Stomach smooth muscle (tissue), 2 donors: ENCODE results near the gene FRMD3.

ENCODE experiments used
- H3K27ac ChIP-seq: one replicate; pipeline ENCODE4 v1.7.0; 2013; ENCODE audit warnings: mild to moderate bottlenecking, low read length, inconsistent platforms
- H3K27me3 ChIP-seq, 2 donors: one replicate each; pipeline ENCODE4 v1.7.0; 2013; ENCODE audit warnings: low read length in 2 of 2; ENCODE audit not compliant: insufficient read depth in 2 of 2, control insufficient read depth in 1 of 2
- H3K36me3 ChIP-seq, 2 donors: one replicate each; pipeline ENCODE4 v1.7.0; 2013; ENCODE audit warnings: low read length in 2 of 2; ENCODE audit not compliant: control insufficient read depth in 2 of 2, insufficient read depth in 2 of 2
- H3K4me1 ChIP-seq: one replicate; pipeline ENCODE4 v1.7.0; 2013; ENCODE audit warnings: low read length; ENCODE audit not compliant: control insufficient read depth, insufficient read depth
- H3K4me3 ChIP-seq, 2 donors: one replicate each; pipeline ENCODE4 v1.7.0; 2013; ENCODE audit warnings: low read length in 2 of 2
- H3K9ac ChIP-seq, 2 donors: one replicate each; pipeline ENCODE4 v1.7.0; 2013; ENCODE audit warnings: low read length in 2 of 2, mild to moderate bottlenecking in 1 of 2
- H3K9me3 ChIP-seq, 2 donors: one replicate each; pipeline ENCODE4 v1.7.0; 2013; ENCODE audit warnings: low read length in 2 of 2; ENCODE audit not compliant: control insufficient read depth in 2 of 2
- donor health status: healthy.
- donor health status: Pancreatic carcinoma.

FRMD3 gene

GRCh38 chr9:83342731-83343130 lies 195.5 kb downstream of the FRMD3 start:
- H3K9ac ChIP-seq, result no peak overlapping the region
- H3K4me3 ChIP-seq, result no peak overlapping the region
- no peaks in the 10 kb centered on the region for H3K9me3 ChIP-seq
- H3K27ac ChIP-seq, result no peak overlapping the region
- H3K4me1 ChIP-seq, result no peaks in the 10 kb centered on the region
- no peaks in the 10 kb centered on the region for H3K27me3 ChIP-seq
- H3K36me3 ChIP-seq, result peaks cover 0 to 2% of the 10 kb centered on the region in 2 donors

- H3K9me3 ChIP-seq, result no peaks in the 10 kb centered on the region
- H3K4me3 ChIP-seq, result no peak overlapping the region
- H3K27ac ChIP-seq, result no peak overlapping the region
- no peaks in the 10 kb centered on the region for H3K27me3 ChIP-seq
- peaks cover 0 to 2% of the 10 kb centered on the region in 2 donors for H3K36me3 ChIP-seq
- no peaks in the 10 kb centered on the region for H3K4me1 ChIP-seq
- no peak overlapping the region for H3K9ac ChIP-seq
Measured at GRCh38 chr9:83342006-83342405, 196.2 kb downstream of the FRMD3 start.

GRCh38 chr9:83340451-83340850 lies 197.8 kb downstream of the FRMD3 start:
- Histone ChIP-seq H3K27ac (no peak overlapping the region), H3K4me1 (no peaks in the 10 kb centered on the region), H3K27me3 (no peaks in the 10 kb centered on the region), H3K36me3 (peaks cover 0 to 2% of the 10 kb centered on the region in 2 donors), H3K9me3 (no peaks in the 10 kb centered on the region), H3K9ac (no peak overlapping the region), H3K4me3 (no peak overlapping the region)

GRCh38 chr9:83339435-83339834 lies 198.8 kb downstream of the FRMD3 start:
- no peak overlapping the region for H3K9ac ChIP-seq
- no peaks in the 10 kb centered on the region for H3K4me1 ChIP-seq
- no peak overlapping the region for H3K27ac ChIP-seq
- no peaks in the 10 kb centered on the region for H3K9me3 ChIP-seq
- H3K4me3 ChIP-seq, result no peak overlapping the region
- H3K36me3 ChIP-seq, result peaks cover 0 to 2% of the 10 kb centered on the region in 2 donors
- H3K27me3 ChIP-seq, result no peaks in the 10 kb centered on the region

GRCh38 chr9:83336706-83337105 lies 201.5 kb downstream of the FRMD3 start:
- Histone ChIP-seq H3K27me3 (no peaks in the 10 kb centered on the region), H3K27ac (no peak overlapping the region), H3K4me3 (no peak overlapping the region), H3K9me3 (no peaks in the 10 kb centered on the region), H3K4me1 (no peaks in the 10 kb centered on the region), H3K9ac (no peak overlapping the region), H3K36me3 (no peaks in the 10 kb centered on the region)

- H3K9me3 ChIP-seq, result no peaks in the 10 kb centered on the region
- H3K4me1 ChIP-seq, result no peaks in the 10 kb centered on the region
Measured at GRCh38 chr9:83334320-83334719, 203.9 kb downstream of the FRMD3 start.

GRCh38 chr9:83330207-83331196 lies 207.7 kb downstream of the FRMD3 start:
- H3K4me1 ChIP-seq, result no peaks in the 10 kb centered on the region
- H3K9ac ChIP-seq, result no peak overlapping the region
- no peaks in the 10 kb centered on the region for H3K27me3 ChIP-seq
- H3K27ac ChIP-seq, result no peak overlapping the region
- no peaks in the 10 kb centered on the region for H3K36me3 ChIP-seq
- no peak overlapping the region for H3K4me3 ChIP-seq
- H3K9me3 ChIP-seq, result no peaks in the 10 kb centered on the region

More at GRCh38 chr9:83334320-83334719, 203.9 kb downstream of the FRMD3 start:
- H3K36me3 ChIP-seq, result no peaks in the 10 kb centered on the region
- H3K4me3 ChIP-seq, result no peak overlapping the region
- no peak overlapping the region for H3K9ac ChIP-seq
- H3K27ac ChIP-seq, result no peak overlapping the region
- no peaks in the 10 kb centered on the region for H3K27me3 ChIP-seq

GRCh38 chr9:83327750-83328622 lies 210.2 kb downstream of the FRMD3 start:
- Histone ChIP-seq H3K27me3 (no peaks in the 10 kb centered on the region), H3K9me3 (no peaks in the 10 kb centered on the region), H3K36me3 (no peaks in the 10 kb centered on the region), H3K4me3 (no peak overlapping the region), H3K27ac (no peak overlapping the region), H3K9ac (no peak overlapping the region), H3K4me1 (no peaks in the 10 kb centered on the region)

- Histone ChIP-seq H3K27me3 (no peaks in the 10 kb centered on the region), H3K9me3 (no peaks in the 10 kb centered on the region)
Measured at GRCh38 chr9:83327323-83327722, 210.9 kb downstream of the FRMD3 start.

GRCh38 chr9:83323148-83323547 lies 215.1 kb downstream of the FRMD3 start:
- no peak overlapping the region for H3K9ac ChIP-seq
- no peaks in the 10 kb centered on the region for H3K36me3 ChIP-seq
- no peak overlapping the region for H3K4me3 ChIP-seq
- no peak overlapping the region for H3K27ac ChIP-seq
- H3K9me3 ChIP-seq, result no peaks in the 10 kb centered on the region
- H3K4me1 ChIP-seq, result no peaks in the 10 kb centered on the region
- H3K27me3 ChIP-seq, result no peaks in the 10 kb centered on the region

More at GRCh38 chr9:83327323-83327722, 210.9 kb downstream of the FRMD3 start:
- Histone ChIP-seq H3K9ac (no peak overlapping the region), H3K4me3 (no peak overlapping the region), H3K27ac (no peak overlapping the region), H3K36me3 (no peaks in the 10 kb centered on the region), H3K4me1 (no peaks in the 10 kb centered on the region)
